G401 (cell line): Measurements from ENCODE around the gene ZNF814. TPM values are rescaled to one million over a fixed set of nuclear protein-coding genes. Genes with fewer than 3 reads are reported as not detected.
"Not testable (repeated sequence)": the region's sequence is repeated elsewhere in the genome, so short reads cannot be mapped to it uniquely, and the experiment has no call there.

ENCODE experiments used
- DNase-seq: peaks from one replicate; pipeline ENCODE4 v3.0.0-alpha.2; 2015; ENCODE audit warnings: low spot score
- in situ Hi-C: cut with HindIII; loops from 2 replicates; pipeline ENCODE4 v1.10.0; 2016; ENCODE audit warnings: low sequenced_read_pairs, mixed read lengths
- total RNA-seq: library from RNA; depleted of rRNA; stranded (reverse); fragments of >200 nt; shearing (Covaris generic); gene quantifications from 2 replicates; pipeline ENCODE4 v1.2.3, GENCODE V29; 2014

Gene ZNF814
- total RNA-seq, 1 experiment from 2014 or later: 2.0 TPM

DNA sequence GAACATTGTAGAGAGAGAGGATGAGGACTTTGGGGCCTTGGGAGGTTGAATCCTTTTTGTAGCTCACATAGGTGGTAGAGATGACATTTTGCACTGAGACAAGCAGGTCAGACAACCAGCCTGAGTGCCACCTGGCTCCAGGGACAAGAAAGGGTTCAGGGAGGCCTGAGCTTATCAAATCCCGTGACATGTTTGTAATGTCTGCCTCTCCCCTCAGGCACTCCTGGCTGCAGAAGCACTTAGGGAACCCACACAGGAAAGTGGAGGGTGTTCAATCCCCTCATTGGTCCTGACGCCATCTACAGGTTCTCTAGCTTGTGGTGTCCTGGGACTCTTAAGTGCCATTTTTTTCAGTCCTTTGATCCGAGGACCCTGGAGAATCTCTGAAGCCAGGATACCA, 67.7 kb downstream of the ZNF814 start:
- in situ Hi-C loops, DNase-seq: not testable (repeated sequence)

DNA sequence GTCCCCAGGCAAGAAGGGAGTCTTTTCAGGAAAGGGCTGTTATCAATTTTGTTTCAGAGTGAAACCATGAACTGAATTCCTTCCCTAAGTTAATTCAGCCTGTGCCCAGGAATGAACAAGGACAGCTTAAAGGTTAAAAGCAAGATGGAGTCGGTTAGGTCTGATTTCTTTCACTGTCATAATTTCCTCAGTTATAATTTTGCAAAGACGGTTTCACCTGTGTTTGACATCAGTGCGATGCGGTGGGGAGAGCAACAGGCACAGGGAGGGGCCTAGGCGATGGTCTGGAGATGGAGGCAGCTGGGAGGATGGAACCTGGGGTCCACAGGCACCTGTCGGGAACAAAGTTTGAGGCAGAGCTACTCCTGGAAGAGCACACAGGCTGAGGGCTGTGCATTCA, 68.2 kb downstream of the ZNF814 start:
- no peak for DNase-seq
- in situ Hi-C loops: no loop called here

DNA sequence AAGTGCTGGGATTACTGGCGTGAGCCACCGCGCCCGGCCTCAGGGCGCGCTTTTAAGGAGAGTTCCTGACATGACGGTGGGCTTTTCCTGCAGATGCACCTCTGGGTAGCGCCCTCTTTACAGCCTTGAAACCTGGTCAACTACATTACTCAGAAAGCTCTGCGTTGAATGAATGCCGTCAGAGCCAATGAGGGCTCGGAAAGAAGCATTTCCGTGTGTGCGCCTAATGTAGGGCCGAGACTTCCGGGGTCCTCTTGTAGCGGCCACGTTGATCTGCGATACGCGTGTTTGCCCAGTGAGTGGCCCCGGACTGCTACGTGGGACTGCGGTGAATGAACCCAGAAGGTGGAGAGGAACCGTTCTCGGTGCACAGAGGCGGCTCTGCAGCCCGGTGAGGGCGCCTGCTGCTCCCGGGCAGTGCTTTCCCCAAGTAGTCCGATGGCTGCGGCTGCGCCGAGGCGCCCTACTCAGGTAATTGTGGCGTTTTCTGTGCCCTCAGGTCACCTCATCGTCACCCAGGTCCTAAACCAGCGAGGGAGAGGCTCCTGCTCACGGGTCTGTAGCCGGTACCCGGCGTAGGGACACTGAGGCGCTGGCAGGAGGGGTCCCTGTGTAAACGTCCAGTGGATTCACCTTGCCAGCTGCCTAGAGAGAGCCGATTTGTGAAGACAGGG, 69.2 kb downstream of the ZNF814 start:
- in situ Hi-C loops: no loop called here
- peak; percentile 96 for DNase-seq

DNA sequence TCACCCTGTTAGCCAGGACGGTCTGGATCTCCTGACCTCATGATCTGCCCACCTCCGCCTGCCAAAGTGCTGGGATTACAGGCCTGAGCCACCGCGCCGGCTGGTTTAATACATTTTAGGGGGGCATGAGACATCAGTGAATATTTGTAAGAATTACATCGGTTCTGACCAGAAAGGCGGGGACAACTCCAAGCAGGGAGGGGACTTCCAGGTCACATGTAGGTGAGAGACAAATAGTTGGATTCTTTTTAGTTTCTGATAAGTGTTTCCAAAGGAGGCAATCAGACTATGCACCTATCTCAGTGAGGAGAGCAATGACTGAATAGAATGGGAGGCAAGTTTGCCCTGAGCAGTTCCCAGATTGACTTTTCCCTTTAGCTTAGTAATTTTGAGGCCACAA, 70.5 kb downstream of the ZNF814 start:
- no peak for DNase-seq
- in situ Hi-C loops: no loop called here

DNA sequence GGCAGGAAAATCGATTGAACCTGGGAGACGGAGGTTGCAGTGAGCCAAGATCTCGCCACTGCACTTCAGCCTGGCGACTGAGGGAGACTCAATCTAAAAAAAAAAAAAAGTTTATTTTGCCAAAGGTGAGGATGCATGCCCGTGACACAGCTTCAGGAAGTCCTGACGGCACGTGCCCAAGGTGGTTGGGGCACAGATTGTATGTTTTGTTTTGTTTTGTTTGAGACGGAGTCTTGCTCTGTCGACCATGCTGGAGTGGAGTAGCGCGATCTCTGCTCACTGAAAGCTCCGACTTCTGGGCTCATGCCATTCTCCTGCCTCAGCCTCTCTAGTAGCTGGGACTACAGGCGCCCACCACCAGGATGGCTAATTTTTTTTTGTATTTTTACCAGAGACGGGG, 70.9 kb downstream of the ZNF814 start:
- DNase-seq: no peak
- in situ Hi-C loops: no loop called here

DNA sequence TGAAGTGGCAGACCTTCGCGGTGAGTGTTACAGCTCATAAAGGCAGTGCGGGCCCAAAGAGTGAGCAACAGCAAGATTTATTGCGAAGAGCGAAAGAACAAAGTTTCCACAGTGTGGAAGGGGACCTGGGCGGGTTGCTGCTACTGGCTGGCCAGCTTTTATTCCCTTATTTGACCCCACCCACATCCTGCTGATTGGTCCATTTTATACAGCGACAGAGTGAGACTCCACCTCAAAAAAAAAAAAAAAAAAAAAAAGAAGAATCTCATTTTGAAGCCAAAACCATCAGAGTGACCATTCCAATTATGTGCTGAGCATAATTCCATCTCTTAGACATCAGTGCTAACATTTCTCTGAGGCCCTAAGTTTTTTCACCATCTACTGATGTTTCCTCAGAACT, 72.2 kb downstream of the ZNF814 start:
- in situ Hi-C loops: no loop called here
- no peak for DNase-seq

DNA sequence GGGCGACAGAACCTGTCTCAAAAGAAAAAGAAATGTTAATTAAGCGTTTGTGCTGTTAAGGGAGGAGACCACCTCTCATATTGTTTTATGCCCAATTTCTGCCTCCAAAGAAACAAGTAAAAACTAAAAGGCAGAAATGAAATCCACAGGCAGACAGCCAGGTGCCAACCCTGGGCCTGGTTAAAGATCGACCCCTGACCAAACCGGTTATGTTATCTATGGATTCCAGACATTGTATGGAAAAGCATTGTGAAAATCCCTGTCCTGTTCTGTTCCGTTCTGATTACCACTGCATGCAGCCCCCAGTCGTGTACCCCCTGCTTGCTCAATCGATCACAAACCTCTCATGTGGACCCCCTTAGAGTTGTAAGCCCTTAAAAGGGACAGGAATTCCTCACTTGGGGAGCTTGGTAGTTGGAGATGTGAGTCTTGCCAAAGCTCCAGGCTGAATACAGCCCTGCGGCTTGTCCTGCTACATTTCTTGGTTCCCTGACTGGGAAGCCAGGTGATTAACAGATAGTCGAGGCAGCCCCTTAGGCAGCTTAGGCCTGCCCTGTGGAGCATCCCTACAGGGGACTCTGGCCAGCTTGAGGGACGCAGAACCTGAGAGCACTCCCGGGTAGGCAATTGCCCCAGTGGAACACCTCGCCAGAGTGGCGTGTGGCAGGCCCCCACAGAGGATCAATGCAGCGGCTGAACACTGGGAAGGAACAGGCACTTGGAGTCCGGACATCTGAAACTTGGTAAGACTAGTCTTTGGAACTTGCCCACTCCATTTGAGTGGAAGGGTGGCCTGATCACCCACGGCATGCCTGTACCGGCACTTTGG, 73.4 kb downstream of the ZNF814 start:
- in situ Hi-C loops: no loop called here
- no peak for DNase-seq

DNA sequence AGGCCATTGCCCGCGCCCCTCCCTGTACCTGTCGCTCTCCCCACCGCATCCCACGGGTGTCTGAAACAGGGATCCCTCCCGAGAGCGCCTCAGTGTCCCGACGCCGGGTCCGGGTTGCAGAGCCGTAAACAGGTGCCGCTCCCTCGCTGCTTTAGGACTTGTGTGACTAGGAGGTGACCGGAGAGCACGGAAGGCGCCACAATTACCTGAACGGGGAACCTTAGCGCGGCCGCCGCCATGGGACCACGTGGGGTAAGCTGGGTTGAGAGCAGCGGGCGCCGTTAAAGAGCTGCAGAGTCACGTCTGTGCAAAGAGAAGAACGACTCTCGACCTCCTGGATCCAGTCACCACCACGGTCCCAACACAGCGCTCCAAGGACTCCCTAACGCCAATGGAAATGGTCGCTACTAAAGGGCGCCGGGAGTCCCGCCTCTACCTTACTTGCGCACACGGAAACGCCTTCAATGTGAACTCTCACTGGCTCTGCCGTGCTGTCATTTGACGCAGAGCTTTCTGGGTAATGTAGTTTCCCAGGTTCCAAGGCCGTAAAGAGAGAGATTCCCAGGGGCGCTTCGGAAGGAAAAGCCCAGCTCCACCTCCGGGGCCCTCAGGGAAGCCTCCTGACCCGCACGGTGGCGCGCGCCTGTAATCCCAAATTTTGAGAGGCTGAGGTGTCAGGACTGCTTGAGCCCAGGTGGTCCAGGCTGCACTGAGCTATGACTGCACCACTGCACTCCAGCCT, 74.2 kb downstream of the ZNF814 start, which contains the start of gene ZNF552:
TSS of gene ZNF552 (minus strand) at position 409 of the 742 bp plus-strand sequence. CDS start at position 239, 170 bp downstream.
- in situ Hi-C loops: no loop called here
- DNase-seq: peak; percentile 98

DNA sequence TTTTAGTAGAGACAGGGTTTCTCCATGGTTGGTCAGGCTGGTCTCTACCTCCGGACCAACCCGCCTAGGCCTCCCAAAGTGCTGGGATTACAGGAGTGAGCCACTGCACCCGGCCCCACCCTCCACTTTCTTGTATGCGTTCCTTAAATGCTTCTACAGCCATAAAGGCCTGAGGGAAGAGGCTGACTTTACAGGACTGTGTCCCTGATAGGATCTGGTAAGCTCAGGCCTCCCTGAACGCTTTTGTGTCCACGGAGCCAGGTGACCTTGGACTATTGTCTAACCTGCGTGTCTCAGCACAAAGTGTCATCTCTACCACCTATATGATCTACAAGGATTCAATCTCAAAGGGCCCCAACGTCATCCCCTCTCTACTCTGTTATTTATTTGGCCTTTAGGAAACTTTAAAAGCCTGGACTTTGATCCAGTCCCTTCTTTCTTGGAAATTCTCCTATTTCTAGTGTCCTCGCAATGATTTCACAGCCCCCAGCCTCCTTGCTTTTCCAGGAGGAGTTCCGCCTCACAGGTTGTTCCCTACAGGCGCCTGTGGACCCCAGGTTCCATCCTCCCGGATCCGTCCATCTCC, 74.8 kb downstream of the ZNF814 start:
- DNase-seq: no peak
- in situ Hi-C loops: no loop called here

DNA sequence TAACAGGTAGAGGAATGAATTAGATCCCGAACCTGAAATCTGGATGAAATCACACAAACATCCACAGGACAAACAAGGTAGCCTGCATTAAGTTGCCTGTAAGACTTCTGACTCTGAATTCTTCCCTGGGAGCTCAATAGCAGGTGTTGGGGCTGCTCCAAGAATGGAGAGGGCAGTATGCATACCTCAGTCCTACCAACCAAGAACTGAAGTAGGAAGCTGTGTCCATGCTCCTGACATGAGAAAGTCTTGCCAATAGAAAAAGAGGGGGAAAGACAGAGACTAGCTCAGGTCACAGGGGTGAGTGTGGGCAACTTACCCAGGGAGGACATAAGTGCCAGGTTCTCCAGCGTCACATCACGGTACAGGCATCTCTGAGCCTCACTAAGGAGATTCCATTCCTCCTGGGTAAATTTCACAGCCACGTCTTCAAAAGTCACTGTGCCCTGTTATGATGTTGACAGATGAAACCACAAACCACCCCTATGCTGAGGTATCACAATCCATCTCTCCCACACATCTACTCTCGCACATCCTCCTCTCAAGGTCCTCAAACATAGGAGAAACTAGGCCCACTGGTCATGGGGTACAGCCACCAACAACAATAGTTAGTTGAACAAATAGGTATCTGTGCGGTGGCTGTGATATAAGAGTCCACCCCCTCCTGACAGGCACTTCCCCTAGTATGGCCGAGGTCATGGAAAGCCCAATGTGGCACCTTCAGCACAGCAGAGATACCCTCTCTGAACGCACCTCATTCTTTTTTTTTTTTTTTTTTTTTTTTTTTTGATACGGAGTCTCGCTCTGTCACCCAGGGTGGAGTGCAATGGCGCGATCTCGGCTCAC, 75.6 kb downstream of the ZNF814 start:
- in situ Hi-C loops, DNase-seq: not testable (repeated sequence)

DNA sequence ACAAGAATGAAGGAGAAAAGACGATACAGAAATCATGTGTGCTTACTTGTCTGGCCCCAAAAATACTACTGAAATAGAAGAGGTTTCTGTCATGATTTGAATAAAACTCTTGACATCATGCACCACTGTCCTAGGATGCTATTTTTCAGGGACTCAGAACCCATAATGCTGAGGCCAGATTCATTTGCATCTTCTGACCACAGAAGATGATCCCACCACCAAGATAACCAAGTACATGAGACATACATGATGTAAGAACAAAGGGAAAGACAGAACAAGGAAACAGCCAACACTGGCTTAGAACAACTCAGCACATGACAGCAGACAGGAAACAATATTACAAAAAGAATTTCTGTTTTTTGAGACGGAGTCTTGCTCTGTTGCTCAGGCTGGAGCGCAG, 76.6 kb downstream of the ZNF814 start:
- in situ Hi-C loops: no loop called here
- no peak for DNase-seq

DNA sequence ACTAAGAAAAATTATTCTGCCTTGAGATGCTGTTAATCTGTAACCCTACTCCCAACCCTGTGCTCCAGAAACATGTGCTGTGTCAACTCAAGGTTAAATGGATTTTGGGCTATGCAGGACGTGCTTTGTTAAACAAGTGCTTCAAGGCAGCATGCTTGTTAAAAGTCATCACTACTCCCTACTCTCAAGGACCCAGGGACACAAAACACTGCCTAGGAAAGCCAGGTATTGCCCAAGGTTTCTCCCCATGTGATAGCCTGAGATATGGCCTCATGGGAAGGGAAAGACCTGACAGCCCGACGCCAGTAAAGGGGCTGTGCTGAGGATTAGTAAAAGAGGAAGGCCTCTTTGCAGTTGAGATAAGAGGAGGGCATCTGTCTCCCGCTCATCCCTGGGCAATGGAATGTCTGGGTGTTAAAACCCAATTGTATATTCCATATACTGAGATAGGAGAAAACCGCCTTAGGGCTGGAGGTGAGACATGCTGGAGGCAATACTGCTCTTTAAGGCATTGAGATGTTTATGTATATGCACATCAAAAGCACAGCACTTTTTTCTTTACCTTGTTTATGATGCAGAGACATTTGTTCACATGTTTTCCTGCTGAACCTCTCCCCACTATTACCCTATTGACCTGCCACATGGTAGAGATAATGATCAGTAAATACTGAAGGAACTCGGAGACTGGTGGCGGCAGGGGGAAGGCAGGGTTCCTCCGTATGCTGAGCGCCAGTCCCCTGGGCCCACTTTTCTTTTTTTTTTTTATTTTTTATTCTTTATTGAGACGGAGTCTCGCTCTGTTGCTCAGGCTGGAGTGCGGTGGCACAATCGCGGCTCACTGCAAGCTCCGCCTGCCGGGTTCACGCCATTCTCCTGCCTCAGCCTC, 78.2 kb downstream of the ZNF814 start:
- in situ Hi-C loops, DNase-seq: not testable (repeated sequence)

DNA sequence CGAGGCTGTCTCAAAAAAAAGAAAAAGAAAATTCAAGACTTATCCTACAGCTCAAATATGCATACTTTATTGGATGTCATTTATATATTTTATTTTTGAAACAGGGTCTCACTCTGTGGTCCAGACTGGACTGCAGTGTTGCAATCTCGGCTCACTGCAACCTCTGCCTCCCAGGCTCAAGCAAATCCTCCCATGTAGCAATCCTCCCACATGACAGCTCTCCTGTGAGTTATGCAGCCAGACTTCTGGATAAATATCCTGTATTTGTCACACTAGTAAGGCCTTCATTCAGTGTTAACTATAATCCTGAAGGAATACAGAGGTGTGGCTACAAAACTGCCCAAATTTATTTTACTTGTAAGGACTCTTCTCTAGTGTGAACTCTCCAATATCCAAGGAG, 81.3 kb downstream of the ZNF814 start:
- in situ Hi-C loops: no loop called here
- DNase-seq: no peak

DNA sequence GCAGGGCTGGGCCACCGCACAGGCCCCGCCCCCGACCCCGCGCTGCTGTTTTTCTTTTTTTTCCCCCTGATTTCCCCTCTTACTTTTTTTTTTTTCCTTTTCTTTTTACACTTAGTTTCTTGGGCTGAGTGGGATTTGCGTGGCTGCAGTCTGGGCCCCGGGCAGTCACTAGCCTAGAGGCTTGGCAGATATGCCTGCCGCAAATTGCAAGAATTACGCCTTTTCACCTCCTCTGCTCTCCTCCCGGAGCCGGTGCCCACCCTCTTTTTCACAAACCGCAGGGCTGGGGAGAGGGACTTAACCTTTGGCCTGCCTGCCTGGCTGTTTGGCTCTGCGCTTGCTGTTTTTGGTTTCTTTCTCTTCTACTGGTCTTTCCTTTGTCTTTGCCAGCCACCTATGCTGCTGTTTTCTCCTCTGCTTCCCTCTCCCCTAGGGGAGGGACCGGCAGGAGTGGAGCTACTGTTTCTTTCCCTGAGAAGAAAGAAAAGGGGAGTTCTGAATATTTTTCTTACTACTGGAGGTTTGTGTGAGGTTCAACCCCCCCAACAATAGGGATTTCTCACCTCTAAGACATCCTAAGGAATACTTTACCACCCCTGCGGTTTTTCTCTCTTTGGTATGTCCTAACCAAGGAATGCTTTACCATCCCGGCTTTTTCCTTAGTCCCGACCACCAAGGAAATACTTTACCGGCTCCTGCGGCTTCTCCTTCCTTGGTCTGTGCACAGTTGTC, 85.1 kb downstream of the ZNF814 start:
- in situ Hi-C loops: no loop called here
- peak; percentile 33 for DNase-seq

DNA sequence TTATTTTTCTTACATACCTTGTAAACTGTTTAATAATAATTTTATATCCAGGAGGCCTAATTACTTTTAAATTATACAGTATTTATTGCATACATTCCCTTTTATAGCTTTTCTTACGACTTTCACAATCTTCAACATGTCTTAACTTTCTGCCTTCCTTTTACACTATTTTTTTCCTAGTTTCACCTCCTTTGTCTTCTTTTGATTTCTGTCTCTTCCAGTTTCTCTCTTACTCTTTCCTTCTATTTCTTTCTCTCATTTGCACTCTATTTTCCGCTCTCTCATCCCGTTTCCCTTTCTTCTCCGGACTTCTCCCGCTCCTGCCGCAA, 85.6 kb downstream of the ZNF814 start:
- no peak for DNase-seq
- in situ Hi-C loops: no loop called here

DNA sequence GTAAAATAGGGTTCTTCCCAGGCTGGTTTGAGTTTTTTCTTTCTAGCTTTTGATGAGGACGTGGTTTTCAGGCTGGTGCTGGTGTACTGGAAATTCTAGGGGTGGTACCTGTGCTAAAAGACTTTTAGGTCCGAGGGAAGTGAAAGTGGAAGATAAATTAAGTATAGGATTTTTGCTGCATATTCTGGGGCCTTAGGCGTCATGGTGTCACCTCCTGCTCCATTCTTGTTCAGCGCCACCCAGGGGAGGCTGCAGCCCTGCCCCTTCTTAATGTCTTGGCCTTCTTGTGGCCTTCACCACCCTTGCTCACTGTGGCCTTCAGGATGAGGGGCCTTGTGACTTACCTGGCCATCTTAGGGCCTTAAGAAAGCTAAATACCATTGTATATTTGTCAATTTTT, 86.6 kb downstream of the ZNF814 start:
- in situ Hi-C loops: no loop called here
- no peak for DNase-seq

DNA sequence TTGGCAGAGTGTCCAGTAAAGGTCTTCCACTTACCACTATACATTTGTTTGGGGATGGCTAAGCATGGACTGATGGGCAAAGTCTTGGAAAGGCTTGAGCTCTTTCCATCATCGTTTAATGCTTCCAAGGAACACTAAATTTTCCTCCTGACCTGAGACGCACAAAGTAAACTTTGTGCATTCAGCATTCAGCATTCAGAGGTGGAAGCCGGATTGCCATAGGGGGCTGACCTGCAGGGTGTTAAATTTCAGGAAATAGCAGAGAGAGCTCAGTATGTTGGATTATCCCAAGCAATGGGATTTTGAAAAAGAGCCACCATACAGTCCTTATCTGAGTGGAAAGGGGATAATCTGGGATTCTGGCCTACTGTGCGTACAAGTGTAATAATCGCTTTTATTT, 88.1 kb downstream of the ZNF814 start:
- no peak for DNase-seq
- in situ Hi-C loops: no loop called here
